Measurements from ENCODE around the gene SMPD3. TPM values are rescaled to one million over a fixed set of nuclear protein-coding genes. Genes with fewer than 3 reads are reported as not detected.

SMPD3 gene
- polyA plus RNA-seq, 3 donors, result 0.67 to 1.1 (median 0.97) TPM

- DNase-seq (ENCODE audit: low read depth in 3 of 3, low spot score in 2 of 3), result no peak
These were observed 76.5 kb downstream of the SMPD3 start for GRCh38 chr16:68371706-68372380.

- no peak for DNase-seq (ENCODE audit: low read depth in 3 of 3, low spot score in 2 of 3)
These were observed 77.0 kb downstream of the SMPD3 start for GRCh38 chr16:68371276-68371651.

- DNase-seq (ENCODE audit: low read depth in 3 of 3, low spot score in 2 of 3), result no peak
These were observed 77.6 kb downstream of the SMPD3 start for GRCh38 chr16:68370581-68371275.

GRCh38 chr16:68369697-68370580 lies 78.4 kb downstream of the SMPD3 start:
- DNase-seq (ENCODE audit: low read depth in 3 of 3, low spot score in 2 of 3), result no peak

GRCh38 chr16:68369168-68369567 lies 79.1 kb downstream of the SMPD3 start:
- DNase-seq (ENCODE audit: low read depth in 3 of 3, low spot score in 2 of 3), result no peak

GRCh38 chr16:68368301-68368888 lies 79.9 kb downstream of the SMPD3 start:
- no peak for DNase-seq (ENCODE audit: low read depth in 3 of 3, low spot score in 2 of 3)

- no peak for DNase-seq (ENCODE audit: low read depth in 3 of 3, low spot score in 2 of 3)
These were observed 80.4 kb downstream of the SMPD3 start for GRCh38 chr16:68367891-68368290.

- no peak for DNase-seq (ENCODE audit: low read depth in 3 of 3, low spot score in 2 of 3)
These were observed 80.9 kb downstream of the SMPD3 start for GRCh38 chr16:68367440-68367839.

GRCh38 chr16:68367030-68367429 lies 81.3 kb downstream of the SMPD3 start:
- no peak for DNase-seq (ENCODE audit: low read depth in 3 of 3, low spot score in 2 of 3)

- no peak for DNase-seq (ENCODE audit: low read depth in 3 of 3, low spot score in 2 of 3)
These were observed 82.2 kb downstream of the SMPD3 start for GRCh38 chr16:68366062-68366461.

GRCh38 chr16:68365167-68365817 lies 83.0 kb downstream of the SMPD3 start:
- no peak for DNase-seq (ENCODE audit: low read depth in 3 of 3, low spot score in 2 of 3)

GRCh38 chr16:68364561-68364998 lies 83.7 kb downstream of the SMPD3 start:
- DNase-seq (ENCODE audit: low read depth in 3 of 3, low spot score in 2 of 3), result no peak

GRCh38 chr16:68363658-68364521 lies 84.4 kb downstream of the SMPD3 start:
- DNase-seq (ENCODE audit: low read depth in 3 of 3, low spot score in 2 of 3), result no peak

- DNase-seq (ENCODE audit: low read depth in 3 of 3, low spot score in 2 of 3), result no peak
These were observed 85.2 kb downstream of the SMPD3 start for GRCh38 chr16:68362947-68363657.

GRCh38 chr16:68362262-68362913 lies 85.9 kb downstream of the SMPD3 start:
- DNase-seq (ENCODE audit: low read depth in 3 of 3, low spot score in 2 of 3), result no peak

GRCh38 chr16:68361485-68361884 lies 86.8 kb downstream of the SMPD3 start:
- no peak for DNase-seq (ENCODE audit: low read depth in 3 of 3, low spot score in 2 of 3)

- no peak for DNase-seq (ENCODE audit: low read depth in 3 of 3, low spot score in 2 of 3)
These were observed 87.4 kb downstream of the SMPD3 start for GRCh38 chr16:68360956-68361355.

- DNase-seq (ENCODE audit: low read depth in 3 of 3, low spot score in 2 of 3), result no peak
These were observed 87.8 kb downstream of the SMPD3 start for GRCh38 chr16:68360547-68360946.
